Measurements from ENCODE around the gene GRK5.

The GRK5 gene

DNA sequence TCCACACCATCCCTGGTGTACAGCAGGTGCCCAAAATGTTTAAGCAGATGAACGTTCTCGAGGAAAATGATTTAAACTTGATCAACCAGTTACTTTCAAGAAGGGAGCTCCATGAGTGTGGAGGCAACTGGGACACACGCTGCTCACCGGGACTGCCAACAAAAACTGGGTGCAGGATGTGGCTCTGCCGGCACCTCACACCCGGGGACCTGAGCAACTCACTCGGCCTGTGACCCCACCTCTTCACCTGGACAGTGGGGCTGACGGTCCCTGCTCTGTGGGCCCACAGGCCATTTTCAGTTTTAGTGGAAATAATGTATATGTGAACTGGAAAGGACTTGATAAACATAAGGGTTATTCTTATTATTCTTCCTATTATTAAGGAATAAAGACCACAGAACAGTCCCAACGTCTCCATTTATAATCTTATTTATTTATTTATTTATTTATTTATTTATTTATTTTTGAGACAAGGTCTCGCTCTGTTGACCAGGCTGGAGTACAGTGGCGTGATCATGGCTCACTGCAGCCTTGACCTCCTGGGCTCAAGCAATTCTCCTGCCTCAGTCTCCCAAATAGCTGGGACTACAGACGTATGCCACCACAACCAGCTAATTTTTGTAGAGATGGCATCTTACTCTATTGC, 274.5 kb downstream of the GRK5 start:
- TF ChIP-seq, protein P1, sequence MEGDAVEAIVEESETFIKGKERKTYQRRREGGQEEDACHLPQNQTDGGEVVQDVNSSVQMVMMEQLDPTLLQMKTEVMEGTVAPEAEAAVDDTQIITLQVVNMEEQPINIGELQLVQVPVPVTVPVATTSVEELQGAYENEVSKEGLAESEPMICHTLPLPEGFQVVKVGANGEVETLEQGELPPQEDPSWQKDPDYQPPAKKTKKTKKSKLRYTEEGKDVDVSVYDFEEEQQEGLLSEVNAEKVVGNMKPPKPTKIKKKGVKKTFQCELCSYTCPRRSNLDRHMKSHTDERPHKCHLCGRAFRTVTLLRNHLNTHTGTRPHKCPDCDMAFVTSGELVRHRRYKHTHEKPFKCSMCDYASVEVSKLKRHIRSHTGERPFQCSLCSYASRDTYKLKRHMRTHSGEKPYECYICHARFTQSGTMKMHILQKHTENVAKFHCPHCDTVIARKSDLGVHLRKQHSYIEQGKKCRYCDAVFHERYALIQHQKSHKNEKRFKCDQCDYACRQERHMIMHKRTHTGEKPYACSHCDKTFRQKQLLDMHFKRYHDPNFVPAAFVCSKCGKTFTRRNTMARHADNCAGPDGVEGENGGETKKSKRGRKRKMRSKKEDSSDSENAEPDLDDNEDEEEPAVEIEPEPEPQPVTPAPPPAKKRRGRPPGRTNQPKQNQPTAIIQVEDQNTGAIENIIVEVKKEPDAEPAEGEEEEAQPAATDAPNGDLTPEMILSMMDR (IDR thresholded peaks at IDR 0.05; ENCODE audit: low read depth, low read length, missing control alignments) = no peak
- no peak overlapping the region for H3K4me3 ChIP-seq (replicated peaks; ENCODE audit: low read depth, low read length)
- no peak for DNase-seq (ENCODE audit: extremely low read depth, low read depth)

DNA sequence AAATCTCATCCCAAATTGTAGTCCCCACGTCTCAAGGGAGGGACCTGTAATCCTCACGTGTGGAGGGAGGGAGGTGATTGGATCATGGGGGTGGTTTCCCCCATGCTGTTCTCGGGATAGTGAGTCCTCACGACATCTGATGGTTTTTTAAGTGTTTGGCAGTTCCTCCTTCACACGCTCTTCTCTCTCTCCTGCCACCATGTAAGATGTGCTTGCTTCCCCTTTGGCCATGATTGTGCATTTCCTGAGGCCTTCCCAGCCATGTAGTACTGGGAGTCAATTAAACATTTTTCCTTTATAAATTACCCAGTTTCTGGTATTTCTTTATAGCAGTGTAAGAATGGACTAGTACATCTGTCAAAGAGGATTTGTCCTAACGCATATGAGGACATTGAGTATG, 275.6 kb downstream of the GRK5 start:
- H3K4me3 ChIP-seq (replicated peaks; ENCODE audit: low read depth, low read length) = no peak overlapping the region
- TF ChIP-seq, protein P1 (IDR thresholded peaks at IDR 0.05; ENCODE audit: low read depth, low read length, missing control alignments) = no peak
- no peak for DNase-seq (ENCODE audit: extremely low read depth, low read depth)

GRCh38 chr10:119483839-119484238, 276.5 kb downstream of the GRK5 start:
- DNase-seq (ENCODE audit: extremely low read depth, low read depth) = no peak
- TF ChIP-seq, protein P1 (IDR thresholded peaks at IDR 0.05; ENCODE audit: low read depth, low read length, missing control alignments) = no peak
- no peak overlapping the region for H3K4me3 ChIP-seq (replicated peaks; ENCODE audit: low read depth, low read length)

DNA sequence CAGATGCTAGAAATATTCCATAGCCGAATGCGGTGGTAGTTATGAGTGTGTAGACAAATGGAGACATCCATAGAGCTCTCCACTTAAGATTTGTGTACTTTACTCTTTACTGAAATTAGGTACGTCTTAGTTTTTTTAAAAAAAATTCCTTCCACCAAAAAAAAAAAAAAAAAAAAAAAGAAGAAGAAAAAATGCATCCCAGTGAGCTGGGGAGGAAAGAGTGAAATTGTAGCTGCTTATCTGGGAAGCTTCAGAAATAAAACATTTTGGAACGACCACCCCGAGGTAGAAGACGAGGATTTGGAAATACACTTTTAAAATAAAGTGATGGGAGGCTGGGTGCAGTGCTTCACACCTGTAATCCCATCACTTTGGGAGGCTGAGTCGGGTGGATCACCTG, 281.3 kb downstream of the GRK5 start:
- DNase-seq (ENCODE audit: extremely low read depth, low read depth) = no peak
- TF ChIP-seq, protein P1 (IDR thresholded peaks at IDR 0.05; ENCODE audit: low read depth, low read length, missing control alignments) = no peak
- no peak overlapping the region for H3K4me3 ChIP-seq (replicated peaks; ENCODE audit: low read depth, low read length)

GRCh38 chr10:119489991-119490326, 282.6 kb downstream of the GRK5 start:
- no peak overlapping the region for H3K4me3 ChIP-seq (replicated peaks; ENCODE audit: low read depth, low read length)
- no peak for DNase-seq (ENCODE audit: extremely low read depth, low read depth)
- TF ChIP-seq, protein P1 (IDR thresholded peaks at IDR 0.05; ENCODE audit: low read depth, low read length, missing control alignments) = no peak

DNA sequence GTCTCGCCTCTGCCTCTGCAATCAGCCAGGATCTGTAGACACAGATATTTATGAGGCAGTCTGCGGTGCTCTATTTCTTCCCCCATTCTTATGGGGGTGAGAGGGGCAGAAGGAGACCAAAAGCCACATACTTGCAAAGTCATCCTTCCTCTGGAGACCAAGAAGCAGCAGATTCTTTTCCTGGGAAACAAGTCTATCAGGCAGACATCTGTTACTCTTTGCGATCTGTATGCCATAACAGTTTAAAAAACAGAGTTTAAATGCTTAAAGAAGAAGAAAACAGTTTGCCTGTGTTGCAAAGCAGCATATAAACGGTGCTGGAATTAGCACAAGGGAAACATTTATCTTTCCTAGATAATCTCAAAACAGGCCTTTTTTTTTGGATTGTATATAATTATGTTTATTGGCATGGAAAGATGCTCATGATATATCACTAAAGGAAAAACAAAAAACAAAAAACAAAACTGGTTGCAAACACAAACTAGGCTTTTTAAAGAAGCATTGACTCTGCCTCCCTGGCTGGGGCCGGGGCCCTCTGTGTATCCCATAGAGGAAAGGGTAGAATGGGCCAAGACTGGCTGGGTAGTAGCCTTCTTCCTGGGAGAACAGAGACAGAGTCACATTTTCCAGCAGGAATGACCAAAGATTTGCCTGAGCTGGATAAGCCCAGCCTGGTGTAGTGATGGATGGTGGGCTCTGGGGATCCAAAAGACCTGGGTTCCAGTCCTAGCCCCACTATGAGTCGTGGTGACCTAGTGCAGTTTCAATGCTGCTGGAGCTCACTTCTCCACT, 284.8 kb downstream of the GRK5 start:
- TF ChIP-seq, protein P1 (IDR thresholded peaks at IDR 0.05; ENCODE audit: low read depth, low read length, missing control alignments) = no peak
- no peak overlapping the region for H3K4me3 ChIP-seq (replicated peaks; ENCODE audit: low read depth, low read length)
- DNase-seq (ENCODE audit: extremely low read depth, low read depth) = no peak
